Fibroblast of villous mesenchyme (primary cell): ENCODE measurements around the gene PACS2. TPM values are rescaled to one million over a fixed set of nuclear protein-coding genes. Genes with fewer than 3 reads are reported as not detected.

Source experiments
- DNase-seq: peaks from one replicate; pipeline ENCODE4 v3.0.0-alpha.2; 2010; ENCODE audit warnings: low read depth
- H3K4me3 ChIP-seq: 2 replicates; pipeline ENCODE4 v1.5.1; 2011; ENCODE audit warnings: low read depth, mild to moderate bottlenecking, low read length
- CTCF ChIP-seq: IDR thresholded peaks from 2 replicates; pipeline ENCODE4 v1.5.1; 2012; ENCODE audit warnings: low read depth, mild to moderate bottlenecking, low read length; ENCODE audit not compliant: insufficient read depth
- total RNA-seq: library from RNA; depleted of rRNA; stranded (reverse); fragments of >200 nt; gene quantifications from 2 replicates; pipeline ENCODE4 v1.2.3, GENCODE V29; 2012

Gene PACS2
- total RNA-seq, 1 donor, result 35.0 TPM

- DNase-seq, result no peak
- TF ChIP-seq CTCF, result no peak
- H3K4me3 ChIP-seq, result no peak overlapping the region
Measured at GRCh38 chr14:105337966-105338741, 23.6 kb downstream of the PACS2 start.

DNA sequence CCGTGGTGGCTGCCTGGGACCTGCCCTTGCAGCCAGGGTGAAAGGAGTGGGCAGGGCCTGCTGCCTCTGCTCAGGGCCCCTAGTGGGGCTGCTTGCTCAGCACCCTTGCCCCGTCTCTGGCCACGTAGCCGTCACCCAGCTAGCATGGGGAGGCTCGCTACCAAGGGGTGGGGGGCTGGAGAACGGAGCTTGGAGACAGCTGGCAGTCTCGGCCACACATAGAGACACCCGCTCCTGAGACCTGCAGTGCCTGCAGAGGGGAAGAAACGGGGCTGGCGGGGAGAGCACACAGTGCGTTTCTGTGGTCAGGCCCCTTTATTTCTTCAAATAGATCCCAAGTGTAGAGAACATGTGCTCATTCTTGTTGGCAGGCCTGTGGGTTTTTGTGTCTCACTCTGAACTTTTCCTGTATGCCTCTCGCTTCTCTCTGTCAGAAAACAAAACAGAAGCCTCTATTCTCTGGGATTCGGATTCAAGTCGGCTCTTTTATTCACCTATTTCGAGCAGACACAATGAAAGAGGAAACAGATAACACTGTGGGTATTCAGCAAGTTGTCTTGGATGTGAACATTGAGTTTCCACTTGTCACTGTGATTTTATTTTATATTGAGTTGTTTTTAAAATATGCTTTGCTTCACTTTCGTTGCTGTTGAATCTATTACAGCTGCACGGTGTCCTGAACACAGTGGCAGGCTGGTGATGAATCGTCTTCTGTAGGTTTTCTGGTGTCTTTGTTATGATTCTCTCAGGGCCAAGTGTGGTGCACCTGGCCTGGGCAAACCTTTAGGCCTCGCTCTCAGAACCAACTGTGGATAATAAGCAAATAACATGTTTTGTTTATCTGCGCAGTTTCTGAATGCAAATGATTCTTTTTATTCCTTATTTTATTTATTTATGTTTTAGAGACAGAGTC is 26.5 kb downstream of the PACS2 start:
- TF ChIP-seq CTCF, result no peak
- DNase-seq, result no peak
- no peak overlapping the region for H3K4me3 ChIP-seq

DNA sequence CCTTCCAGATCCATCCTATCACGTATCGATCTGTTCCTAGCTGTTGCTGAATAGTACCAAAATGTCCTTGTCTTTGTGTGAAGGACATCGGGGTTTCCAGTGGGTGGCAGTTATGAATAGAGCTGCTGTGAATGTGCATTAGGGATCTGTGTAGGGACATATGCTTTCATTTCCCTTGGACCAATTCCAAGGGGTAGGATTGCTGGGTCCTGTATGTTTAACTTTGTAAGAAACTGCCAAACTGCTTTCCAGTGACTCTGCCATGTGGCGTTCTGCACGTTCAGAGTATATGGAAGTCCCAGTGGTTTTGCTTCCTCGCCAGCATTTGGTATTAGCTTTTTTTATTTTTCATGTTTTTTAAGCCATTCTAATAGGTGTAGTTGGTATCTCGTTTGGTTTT is 28.6 kb downstream of the PACS2 start:
- no peak for DNase-seq
- TF ChIP-seq CTCF, result no peak
- H3K4me3 ChIP-seq, result no peak overlapping the region

GRCh38 chr14:105346200-105346533 is 31.6 kb downstream of the PACS2 start:
- TF ChIP-seq CTCF, result no peak
- no peak for DNase-seq
- no peak overlapping the region for H3K4me3 ChIP-seq

DNA sequence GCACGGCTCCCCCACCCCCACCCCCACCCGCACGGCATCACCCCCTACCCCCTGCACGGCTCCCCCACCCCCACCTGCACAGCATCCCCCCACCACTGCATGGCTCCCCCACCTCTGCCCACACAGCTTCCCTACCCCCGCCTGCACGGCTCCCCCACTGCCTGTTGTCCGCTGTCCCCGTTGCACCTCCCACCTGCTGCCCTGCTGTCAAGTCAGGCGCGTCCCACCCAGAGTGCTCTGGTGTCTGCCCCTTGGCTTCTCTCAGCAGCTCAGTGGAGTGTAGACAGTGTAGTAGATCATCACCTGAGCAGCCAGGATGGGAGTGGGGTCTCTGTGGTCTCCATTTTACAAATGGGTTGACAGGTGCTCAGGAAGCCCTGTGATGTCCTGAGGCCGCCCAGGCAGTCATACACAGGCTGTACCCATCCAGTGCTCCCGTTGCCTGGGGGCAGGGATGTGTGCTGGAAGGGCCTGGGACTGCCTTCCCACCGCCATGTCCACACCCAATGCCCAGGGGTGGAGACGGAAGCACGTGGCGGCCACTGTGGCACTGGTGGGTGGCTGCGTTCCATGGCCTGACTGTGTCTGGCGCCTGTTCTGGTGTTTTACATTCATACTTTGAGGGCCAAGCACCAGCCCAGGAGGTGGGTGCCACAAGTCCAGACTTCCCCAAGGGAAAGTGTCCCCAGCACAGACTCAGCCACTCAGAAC is 32.5 kb downstream of the PACS2 start:
- no peak for TF ChIP-seq CTCF
- no peak overlapping the region for H3K4me3 ChIP-seq

GRCh38 chr14:105347587-105347968 is 33.0 kb downstream of the PACS2 start:
- DNase-seq, result no peak
- no peak for TF ChIP-seq CTCF
- no peak overlapping the region for H3K4me3 ChIP-seq

More for the DNA sequence above, 32.5 kb downstream of the PACS2 start:
- DNase-seq, result no peak
